Measurements from ENCODE around the gene PITPNM2.

GRCh38 chr12:123152833-123153232 is 1.9 kb upstream of the PITPNM2 start:
- TF ChIP-seq POLR2A (IDR thresholded peaks at IDR 0.05), result no peak
- no peak for TF ChIP-seq CTCF (IDR thresholded peaks at IDR 0.05)
